ENCODE results near the gene LGR4. TPM values are rescaled to one million over a fixed set of nuclear protein-coding genes. Genes with fewer than 3 reads are reported as not detected.

LGR4 gene
- total and polyA plus RNA-seq, 2 of the 13 experiments (the other 11 are each of a cell fraction or from before 2014, with no cell fraction given): 42.1 to 68.7 TPM

DNA sequence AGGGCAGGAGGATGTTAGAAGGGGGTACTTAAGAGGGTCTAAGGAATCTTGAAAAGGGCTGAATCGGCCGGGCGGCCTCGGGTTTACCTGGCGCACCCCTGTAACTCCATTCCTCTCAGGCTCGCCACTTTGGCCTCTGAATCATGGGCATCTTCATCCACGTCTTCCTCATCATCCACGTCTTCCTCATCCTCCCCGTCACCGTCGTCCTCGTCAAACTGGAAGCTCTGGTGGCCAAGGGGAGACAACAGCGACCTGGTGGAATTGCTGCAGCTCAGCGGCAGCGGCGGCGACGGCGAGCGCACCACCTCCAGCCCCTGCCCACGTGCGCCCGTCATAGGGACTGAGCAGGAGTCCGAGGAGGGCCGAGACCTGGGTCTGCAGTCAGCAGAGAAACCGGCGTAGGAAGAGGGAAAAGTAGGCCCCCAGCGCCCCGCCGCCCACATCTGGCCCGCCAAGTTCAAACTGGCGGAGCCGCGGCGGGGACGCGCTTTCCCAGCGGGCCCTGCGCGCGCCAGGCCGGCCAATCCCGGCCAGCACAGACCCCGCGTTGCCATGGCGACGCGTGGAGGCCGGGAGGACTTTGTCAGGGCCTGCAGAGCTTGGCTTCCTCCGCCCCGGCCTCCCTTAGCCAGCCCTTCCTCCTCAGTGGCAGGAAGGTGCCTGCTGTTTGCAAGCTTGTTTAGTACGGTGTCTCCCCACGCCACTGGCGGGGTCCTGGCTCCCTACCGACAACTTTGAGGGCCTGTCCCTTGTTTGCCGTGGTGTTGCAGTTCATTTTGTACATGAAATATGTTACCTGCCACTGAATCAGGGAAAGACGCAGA is 109.6 kb downstream of the LGR4 start, which contains the start of gene CCDC34 (continued):
- TF ChIP-seq MAFF (IDR thresholded peaks at IDR 0.05; ENCODE audit: low read depth, low read length): no peak
- no peak; the same call in 1 of the 2 replicates for TF ChIP-seq ZNF138 (CRISPR knock-in tag; IDR thresholded peaks at IDR 0.05; ENCODE audit: low read depth)
- TF ChIP-seq, protein P1, sequence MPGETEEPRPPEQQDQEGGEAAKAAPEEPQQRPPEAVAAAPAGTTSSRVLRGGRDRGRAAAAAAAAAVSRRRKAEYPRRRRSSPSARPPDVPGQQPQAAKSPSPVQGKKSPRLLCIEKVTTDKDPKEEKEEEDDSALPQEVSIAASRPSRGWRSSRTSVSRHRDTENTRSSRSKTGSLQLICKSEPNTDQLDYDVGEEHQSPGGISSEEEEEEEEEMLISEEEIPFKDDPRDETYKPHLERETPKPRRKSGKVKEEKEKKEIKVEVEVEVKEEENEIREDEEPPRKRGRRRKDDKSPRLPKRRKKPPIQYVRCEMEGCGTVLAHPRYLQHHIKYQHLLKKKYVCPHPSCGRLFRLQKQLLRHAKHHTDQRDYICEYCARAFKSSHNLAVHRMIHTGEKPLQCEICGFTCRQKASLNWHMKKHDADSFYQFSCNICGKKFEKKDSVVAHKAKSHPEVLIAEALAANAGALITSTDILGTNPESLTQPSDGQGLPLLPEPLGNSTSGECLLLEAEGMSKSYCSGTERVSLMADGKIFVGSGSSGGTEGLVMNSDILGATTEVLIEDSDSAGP (CRISPR knock-in tag; IDR thresholded peaks at IDR 0.05; ENCODE audit: borderline replicate concordance): peak; percentile 94
- TF ChIP-seq NBN (conservative IDR thresholded peaks at IDR 0.05): no peak
- peak; percentile 70; the same call in 1 of the 2 replicates for TF ChIP-seq ZNF264 (CRISPR knock-in tag; IDR thresholded peaks at IDR 0.05)
- TF ChIP-seq, protein P2, sequence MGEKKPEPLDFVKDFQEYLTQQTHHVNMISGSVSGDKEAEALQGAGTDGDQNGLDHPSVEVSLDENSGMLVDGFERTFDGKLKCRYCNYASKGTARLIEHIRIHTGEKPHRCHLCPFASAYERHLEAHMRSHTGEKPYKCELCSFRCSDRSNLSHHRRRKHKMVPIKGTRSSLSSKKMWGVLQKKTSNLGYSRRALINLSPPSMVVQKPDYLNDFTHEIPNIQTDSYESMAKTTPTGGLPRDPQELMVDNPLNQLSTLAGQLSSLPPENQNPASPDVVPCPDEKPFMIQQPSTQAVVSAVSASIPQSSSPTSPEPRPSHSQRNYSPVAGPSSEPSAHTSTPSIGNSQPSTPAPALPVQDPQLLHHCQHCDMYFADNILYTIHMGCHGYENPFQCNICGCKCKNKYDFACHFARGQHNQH (CRISPR knock-in tag; IDR thresholded peaks at IDR 0.05): peak; percentile 85; the same call in 1 of the 2 replicates
- TF ChIP-seq SMAD1 (CRISPR knock-in tag; IDR thresholded peaks at IDR 0.05; ENCODE audit: borderline replicate concordance, low read depth): 0 out of 2 replicates have a peak, but pooled peaks have one; percentile 57
- TF ChIP-seq, protein P3, sequence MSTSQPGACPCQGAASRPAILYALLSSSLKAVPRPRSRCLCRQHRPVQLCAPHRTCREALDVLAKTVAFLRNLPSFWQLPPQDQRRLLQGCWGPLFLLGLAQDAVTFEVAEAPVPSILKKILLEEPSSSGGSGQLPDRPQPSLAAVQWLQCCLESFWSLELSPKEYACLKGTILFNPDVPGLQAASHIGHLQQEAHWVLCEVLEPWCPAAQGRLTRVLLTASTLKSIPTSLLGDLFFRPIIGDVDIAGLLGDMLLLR (CRISPR knock-in tag; IDR thresholded peaks at IDR 0.05): peak; percentile 96
- peak; percentile 85 for TF ChIP-seq GFI1 (CRISPR knock-in tag; IDR thresholded peaks at IDR 0.05; ENCODE audit: borderline replicate concordance)
- TF ChIP-seq, protein P4, sequence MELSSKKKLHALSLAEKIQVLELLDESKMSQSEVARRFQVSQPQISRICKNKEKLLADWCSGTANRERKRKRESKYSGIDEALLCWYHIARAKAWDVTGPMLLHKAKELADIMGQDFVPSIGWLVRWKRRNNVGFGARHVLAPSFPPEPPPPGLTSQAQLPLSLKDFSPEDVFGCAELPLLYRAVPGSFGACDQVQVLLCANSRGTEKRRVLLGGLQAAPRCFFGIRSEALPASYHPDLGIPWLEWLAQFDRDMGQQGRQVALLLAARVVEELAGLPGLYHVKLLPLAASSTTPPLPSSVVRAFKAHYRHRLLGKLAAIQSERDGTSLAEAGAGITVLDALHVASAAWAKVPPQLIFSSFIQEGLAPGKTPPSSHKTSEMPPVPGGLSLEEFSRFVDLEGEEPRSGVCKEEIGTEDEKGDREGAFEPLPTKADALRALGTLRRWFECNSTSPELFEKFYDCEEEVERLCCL (CRISPR knock-in tag; IDR thresholded peaks at IDR 0.05; ENCODE audit: borderline replicate concordance): no peak
- TF ChIP-seq GATA4 (IDR thresholded peaks at IDR 0.05; ENCODE audit: borderline replicate concordance, low read depth): no peak
- TF ChIP-seq ZNF709 (CRISPR knock-in tag; IDR thresholded peaks at IDR 0.05): peak; percentile 91
- TF ChIP-seq DPF2 (CRISPR knock-in tag; IDR thresholded peaks at IDR 0.05; ENCODE audit: borderline replicate concordance, low read depth): no peak; the same call in 1 of the 2 replicates
- no peak for TF ChIP-seq ZNF251 (CRISPR knock-in tag; IDR thresholded peaks at IDR 0.05)
- TF ChIP-seq, protein P5, sequence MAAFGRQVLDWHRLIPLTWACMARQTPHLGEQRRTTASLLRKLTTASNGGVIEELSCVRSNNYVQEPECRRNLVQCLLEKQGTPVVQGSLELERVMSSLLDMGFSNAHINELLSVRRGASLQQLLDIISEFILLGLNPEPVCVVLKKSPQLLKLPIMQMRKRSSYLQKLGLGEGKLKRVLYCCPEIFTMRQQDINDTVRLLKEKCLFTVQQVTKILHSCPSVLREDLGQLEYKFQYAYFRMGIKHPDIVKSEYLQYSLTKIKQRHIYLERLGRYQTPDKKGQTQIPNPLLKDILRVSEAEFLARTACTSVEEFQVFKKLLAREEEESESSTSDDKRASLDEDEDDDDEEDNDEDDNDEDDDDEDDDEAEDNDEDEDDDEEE (CRISPR knock-in tag; IDR thresholded peaks at IDR 0.05): peak; percentile 86; the same call in 1 of the 2 replicates
- TF ChIP-seq, protein P6, sequence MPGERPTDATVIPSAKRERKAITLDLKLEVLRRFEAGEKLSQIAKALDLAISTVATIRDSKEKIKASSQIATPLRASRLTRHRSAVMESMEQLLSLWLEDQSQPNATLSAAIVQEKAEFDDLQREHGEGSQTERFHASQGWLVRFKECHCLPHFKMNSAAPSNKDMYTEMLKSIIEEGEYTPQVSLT (CRISPR knock-in tag; IDR thresholded peaks at IDR 0.05; ENCODE audit: borderline replicate concordance, low read depth): no peak
- peak; percentile 46; the same call in 1 of the 2 replicates for TF ChIP-seq ZBTB3 (CRISPR knock-in tag; IDR thresholded peaks at IDR 0.05; ENCODE audit: borderline replicate concordance, low read depth)
- peak; percentile 80 for TF ChIP-seq NFYC (CRISPR knock-in tag; IDR thresholded peaks at IDR 0.05)
- TF ChIP-seq REPIN1 (CRISPR knock-in tag; IDR thresholded peaks at IDR 0.05; ENCODE audit: borderline replicate concordance, low read depth): peak; percentile 80; the same call in 1 of the 2 replicates
- TF ChIP-seq POGZ (CRISPR knock-in tag; IDR thresholded peaks at IDR 0.05): peak; percentile 96

Measured in HepG2 (cell line).